Measurements from ENCODE around the gene PPY. TPM values are rescaled to one million over a fixed set of nuclear protein-coding genes. Genes with fewer than 3 reads are reported as not detected.
"Not testable (repeated sequence)": the region's sequence is repeated elsewhere in the genome, so short reads cannot be mapped to it uniquely, and the experiment has no call there.

The PPY gene
- total RNA-seq, 1 experiment from 2014 or later, result not detected

DNA sequence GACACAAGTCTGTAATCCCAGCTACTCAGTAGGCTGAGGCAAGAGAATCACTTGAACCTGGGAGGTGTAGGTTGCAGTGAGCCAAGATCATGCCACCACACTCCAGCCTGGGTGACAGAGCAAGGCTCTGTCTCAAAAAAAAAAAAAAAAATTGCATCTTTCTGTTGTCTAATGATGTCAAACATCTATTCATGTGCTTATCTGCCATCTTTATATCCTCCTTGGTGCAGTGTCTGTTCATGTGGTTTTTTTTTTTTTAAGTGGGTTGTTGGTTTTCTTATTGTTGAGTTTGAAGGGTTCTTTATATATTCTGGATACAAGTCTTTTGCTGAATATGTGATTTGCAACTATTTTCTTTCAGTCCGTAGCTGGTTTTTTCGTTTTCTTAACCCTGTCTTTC lies 29.2 kb upstream of the PPY start:
- not testable (repeated sequence) for H3K79me2 ChIP-seq (ENCODE audit: low read length); H3K27ac ChIP-seq (ENCODE audit: low read length); H3K4me1 ChIP-seq (ENCODE audit: low read length); H3K9me3 ChIP-seq (ENCODE audit: low read length); H3K36me3 ChIP-seq (ENCODE audit: insufficient read depth, low read length); H3K9ac ChIP-seq (ENCODE audit: low read length); H3K9me2 ChIP-seq (replicated peaks; ENCODE audit: insufficient read depth, low read length); H2AFZ ChIP-seq (ENCODE audit: low read length); H4K20me1 ChIP-seq (ENCODE audit: insufficient read depth, low read depth, low read length); H3K27me3 ChIP-seq (ENCODE audit: low read length); DNase-seq; H3K4me2 ChIP-seq (ENCODE audit: low read depth, low read length, poor library complexity, severe bottlenecking); H3K4me3 ChIP-seq (ENCODE audit: low read length)

DNA sequence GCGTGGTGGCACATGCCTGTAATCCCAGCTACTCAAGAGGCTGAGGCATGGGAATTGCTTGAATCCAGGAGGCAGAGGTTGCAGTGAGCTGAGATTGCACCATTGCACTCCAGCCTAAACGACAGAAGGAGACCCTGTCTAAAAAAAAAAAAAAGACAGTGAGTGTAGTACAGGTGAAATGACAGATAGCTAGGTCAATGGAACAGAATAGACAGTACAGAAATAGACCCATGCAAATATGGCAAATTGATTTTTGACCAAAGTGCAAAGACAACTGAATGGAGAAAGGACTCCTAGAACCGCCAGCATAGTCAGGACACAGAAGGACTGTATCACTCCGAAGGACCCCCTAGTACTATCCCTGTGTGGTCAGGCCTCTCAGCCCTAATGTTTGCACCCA lies 28.1 kb upstream of the PPY start:
- Histone ChIP-seq H3K4me1 (ENCODE audit: low read length) (no peaks in the 10 kb centered on the region), H3K27me3 (ENCODE audit: low read length) (no peaks in the 10 kb centered on the region), H4K20me1 (ENCODE audit: insufficient read depth, low read depth, low read length) (no peaks in the 10 kb centered on the region), H3K4me2 (ENCODE audit: low read depth, low read length, poor library complexity, severe bottlenecking) (no peak overlapping the region), H2AFZ (ENCODE audit: low read length) (no peak overlapping the region), H3K9ac (ENCODE audit: low read length) (no peak overlapping the region), H3K36me3 (ENCODE audit: insufficient read depth, low read length) (no peaks in the 10 kb centered on the region), H3K9me2 (replicated peaks; ENCODE audit: insufficient read depth, low read length) (no peaks in the 10 kb centered on the region), H3K27ac (ENCODE audit: low read length) (no peak overlapping the region), H3K9me3 (ENCODE audit: low read length) (no peaks in the 10 kb centered on the region), H3K79me2 (ENCODE audit: low read length) (no peaks in the 10 kb centered on the region), H3K4me3 (ENCODE audit: low read length) (no peak overlapping the region)
- DNase-seq, result no peak

DNA sequence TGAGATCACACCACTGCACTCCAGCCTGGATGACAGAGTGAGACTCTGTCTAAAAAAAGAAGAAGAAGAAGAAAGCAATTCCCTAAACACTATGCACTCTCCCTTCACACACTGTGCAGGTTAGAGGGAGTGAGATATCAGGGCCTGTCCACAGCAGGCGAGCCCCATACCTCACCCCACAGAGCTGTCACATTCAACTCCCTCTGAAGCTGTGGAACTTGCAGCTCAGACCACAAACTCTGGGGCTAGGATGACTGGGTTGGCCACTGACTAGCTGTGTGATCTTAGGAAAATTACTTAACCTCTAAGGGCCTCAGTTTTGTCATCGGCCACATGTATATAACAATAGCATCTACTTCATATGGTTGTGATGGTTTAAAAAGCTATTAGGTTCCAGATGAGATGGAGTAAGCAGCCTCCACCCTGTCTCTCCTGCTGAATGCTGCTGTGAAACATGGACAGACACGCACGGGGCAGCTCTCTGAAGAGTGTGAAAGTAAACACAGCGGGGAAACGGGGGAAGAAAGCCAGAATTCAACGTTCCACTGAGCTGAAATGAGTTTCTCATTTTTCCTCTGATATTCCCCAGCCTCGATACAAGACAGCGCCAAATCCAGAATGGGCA lies 25.1 kb upstream of the PPY start:
- no peaks in the 10 kb centered on the region for H3K9me2 ChIP-seq (replicated peaks; ENCODE audit: insufficient read depth, low read length)
- H3K4me2 ChIP-seq (ENCODE audit: low read depth, low read length, poor library complexity, severe bottlenecking), result no peak overlapping the region
- H3K36me3 ChIP-seq (ENCODE audit: insufficient read depth, low read length), result no peaks in the 10 kb centered on the region

DNA sequence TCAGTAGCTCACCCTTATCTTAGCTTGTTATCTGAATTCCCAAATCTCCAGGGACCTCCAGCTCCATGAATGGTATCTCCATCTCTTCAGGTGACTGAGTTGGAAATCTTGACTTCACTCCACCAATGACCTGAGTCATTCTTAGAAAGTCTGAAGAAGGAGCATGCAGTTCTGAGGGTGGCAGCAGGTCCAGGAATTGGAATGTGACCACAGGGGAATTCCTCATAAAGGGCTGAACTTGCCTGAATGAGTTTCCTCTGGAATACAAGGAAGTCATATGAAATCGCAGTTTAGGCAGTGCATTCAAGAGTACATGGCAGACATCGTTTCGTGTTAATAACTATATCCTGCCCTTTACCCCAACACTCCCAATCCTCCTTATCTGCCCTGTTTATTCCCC lies 24.0 kb upstream of the PPY start:
- H4K20me1 ChIP-seq (ENCODE audit: insufficient read depth, low read depth, low read length), result no peaks in the 10 kb centered on the region
- no peak overlapping the region for H3K4me3 ChIP-seq (ENCODE audit: low read length)
- no peaks in the 10 kb centered on the region for H3K4me1 ChIP-seq (ENCODE audit: low read length)
- H3K9ac ChIP-seq (ENCODE audit: low read length), result no peak overlapping the region
- no peak for DNase-seq
- H3K4me2 ChIP-seq (ENCODE audit: low read depth, low read length, poor library complexity, severe bottlenecking), result no peak overlapping the region
- no peaks in the 10 kb centered on the region for H3K36me3 ChIP-seq (ENCODE audit: insufficient read depth, low read length)
- no peak overlapping the region for H3K27ac ChIP-seq (ENCODE audit: low read length)
- H3K9me2 ChIP-seq (replicated peaks; ENCODE audit: insufficient read depth, low read length), result no peaks in the 10 kb centered on the region
- H2AFZ ChIP-seq (ENCODE audit: low read length), result no peak overlapping the region
- no peaks in the 10 kb centered on the region for H3K27me3 ChIP-seq (ENCODE audit: low read length)
- H3K79me2 ChIP-seq (ENCODE audit: low read length), result no peaks in the 10 kb centered on the region
- no peaks in the 10 kb centered on the region for H3K9me3 ChIP-seq (ENCODE audit: low read length)

More for the DNA sequence above, 25.1 kb upstream of the PPY start:
- Histone ChIP-seq H3K27me3 (ENCODE audit: low read length) (no peaks in the 10 kb centered on the region), H3K4me3 (ENCODE audit: low read length) (no peak overlapping the region), H3K27ac (ENCODE audit: low read length) (no peak overlapping the region), H3K9me3 (ENCODE audit: low read length) (no peaks in the 10 kb centered on the region), H3K79me2 (ENCODE audit: low read length) (no peaks in the 10 kb centered on the region), H4K20me1 (ENCODE audit: insufficient read depth, low read depth, low read length) (no peaks in the 10 kb centered on the region), H3K4me1 (ENCODE audit: low read length) (no peaks in the 10 kb centered on the region), H2AFZ (ENCODE audit: low read length) (no peak overlapping the region), H3K9ac (ENCODE audit: low read length) (no peak overlapping the region)
- DNase-seq, result no peak

DNA sequence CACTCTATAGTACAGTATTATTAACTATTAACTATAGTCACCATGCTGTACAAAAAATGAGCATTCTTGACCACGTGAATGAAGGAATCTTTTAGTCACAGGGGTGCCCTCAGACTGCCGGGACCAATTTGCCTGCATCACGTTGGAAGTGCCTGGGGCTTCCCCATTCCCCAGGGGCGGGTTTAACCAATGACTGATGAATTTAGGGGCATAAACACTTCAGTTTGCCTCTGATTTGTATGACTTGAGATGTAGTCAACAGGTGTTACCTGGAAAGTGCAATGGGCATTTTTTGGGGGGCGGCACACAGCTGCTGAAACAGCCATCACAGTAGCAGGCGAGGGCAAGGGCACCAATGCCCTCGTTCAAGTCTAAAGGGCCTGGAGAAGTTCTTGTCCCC lies 20.2 kb upstream of the PPY start:
- Histone ChIP-seq H3K9me3 (ENCODE audit: low read length) (no peaks in the 10 kb centered on the region), H3K4me2 (ENCODE audit: low read depth, low read length, poor library complexity, severe bottlenecking) (no peak overlapping the region), H3K27ac (ENCODE audit: low read length) (no peak overlapping the region), H3K4me3 (ENCODE audit: low read length) (no peak overlapping the region), H3K4me1 (ENCODE audit: low read length) (no peaks in the 10 kb centered on the region), H3K36me3 (ENCODE audit: insufficient read depth, low read length) (no peaks in the 10 kb centered on the region), H2AFZ (ENCODE audit: low read length) (no peak overlapping the region), H3K27me3 (ENCODE audit: low read length) (no peaks in the 10 kb centered on the region), H4K20me1 (ENCODE audit: insufficient read depth, low read depth, low read length) (no peaks in the 10 kb centered on the region), H3K79me2 (ENCODE audit: low read length) (no peaks in the 10 kb centered on the region), H3K9me2 (replicated peaks; ENCODE audit: insufficient read depth, low read length) (no peaks in the 10 kb centered on the region), H3K9ac (ENCODE audit: low read length) (no peak overlapping the region)
- DNase-seq, result no peak

DNA sequence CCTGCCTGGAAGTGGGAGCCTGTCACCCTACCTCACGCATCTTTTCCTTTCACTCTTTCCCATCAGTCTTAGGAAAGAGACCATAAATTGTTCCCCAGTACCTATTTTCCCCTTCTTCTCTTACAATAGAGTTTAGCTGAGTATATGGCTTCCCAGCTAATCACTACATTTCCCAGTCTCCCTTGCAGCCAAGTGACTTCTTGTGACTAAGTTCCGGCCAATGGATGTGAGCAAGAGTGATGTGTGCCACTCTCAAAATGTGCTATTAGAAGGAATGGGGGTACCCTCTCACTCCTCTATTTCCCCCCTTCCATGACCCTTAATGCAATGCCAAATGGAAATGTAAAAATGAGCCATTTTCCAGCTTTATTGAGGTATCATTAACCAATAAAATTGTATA lies 19.7 kb upstream of the PPY start:
- Histone ChIP-seq H3K9me3 (ENCODE audit: low read length) (no peaks in the 10 kb centered on the region), H3K27ac (ENCODE audit: low read length) (no peak overlapping the region), H3K9me2 (replicated peaks; ENCODE audit: insufficient read depth, low read length) (no peaks in the 10 kb centered on the region), H4K20me1 (ENCODE audit: insufficient read depth, low read depth, low read length) (no peaks in the 10 kb centered on the region), H3K36me3 (ENCODE audit: insufficient read depth, low read length) (no peaks in the 10 kb centered on the region), H3K4me2 (ENCODE audit: low read depth, low read length, poor library complexity, severe bottlenecking) (no peak overlapping the region), H3K79me2 (ENCODE audit: low read length) (no peaks in the 10 kb centered on the region), H2AFZ (ENCODE audit: low read length) (no peak overlapping the region), H3K9ac (ENCODE audit: low read length) (no peak overlapping the region), H3K27me3 (ENCODE audit: low read length) (no peaks in the 10 kb centered on the region), H3K4me1 (ENCODE audit: low read length) (no peaks in the 10 kb centered on the region), H3K4me3 (ENCODE audit: low read length) (no peak overlapping the region)
- DNase-seq, result no peak

GRCh38 chr17:43961292-43961691 lies 19.0 kb upstream of the PPY start:
- not testable (repeated sequence) for H3K36me3 ChIP-seq (ENCODE audit: insufficient read depth, low read length); H3K4me2 ChIP-seq (ENCODE audit: low read depth, low read length, poor library complexity, severe bottlenecking); H3K27me3 ChIP-seq (ENCODE audit: low read length); H3K9me3 ChIP-seq (ENCODE audit: low read length); H3K9ac ChIP-seq (ENCODE audit: low read length); H3K4me1 ChIP-seq (ENCODE audit: low read length); H4K20me1 ChIP-seq (ENCODE audit: insufficient read depth, low read depth, low read length); H3K9me2 ChIP-seq (replicated peaks; ENCODE audit: insufficient read depth, low read length); H3K79me2 ChIP-seq (ENCODE audit: low read length); H3K27ac ChIP-seq (ENCODE audit: low read length); H3K4me3 ChIP-seq (ENCODE audit: low read length); H2AFZ ChIP-seq (ENCODE audit: low read length)
- peak; percentile 54 for DNase-seq

DNA sequence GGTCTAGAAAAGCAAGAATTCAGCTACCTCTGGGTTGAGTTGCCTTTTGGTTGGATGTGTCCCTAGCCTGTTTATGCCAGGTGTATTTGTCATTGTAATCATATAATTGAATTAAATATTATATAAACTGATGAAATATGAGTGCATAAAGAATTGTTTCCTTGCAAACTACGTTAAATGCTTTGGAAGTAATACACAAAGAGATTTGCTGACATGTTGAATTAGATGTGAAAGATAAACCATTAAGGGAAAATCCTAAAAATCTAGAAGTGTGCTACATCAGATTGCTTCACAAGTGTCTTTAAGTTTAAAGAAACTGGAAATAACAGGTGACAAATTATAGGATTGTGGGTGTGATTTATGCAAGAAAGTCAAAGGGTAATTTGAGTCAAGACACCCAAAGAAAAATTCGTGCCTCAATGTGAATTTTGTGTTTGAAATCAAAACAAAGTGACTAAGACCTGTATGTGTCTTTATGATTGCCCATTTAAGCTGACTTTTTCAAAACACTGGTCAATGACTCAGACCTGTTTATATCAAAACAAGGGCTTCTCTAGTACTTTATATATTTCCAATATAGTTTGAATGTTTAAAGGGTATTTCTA lies 16.6 kb upstream of the PPY start:
- Histone ChIP-seq H3K27me3 (ENCODE audit: low read length) (no peaks in the 10 kb centered on the region), H4K20me1 (ENCODE audit: insufficient read depth, low read depth, low read length) (no peaks in the 10 kb centered on the region), H3K9me3 (ENCODE audit: low read length) (no peaks in the 10 kb centered on the region), H3K79me2 (ENCODE audit: low read length) (no peaks in the 10 kb centered on the region), H2AFZ (ENCODE audit: low read length) (no peak overlapping the region), H3K9me2 (replicated peaks; ENCODE audit: insufficient read depth, low read length) (no peaks in the 10 kb centered on the region), H3K36me3 (ENCODE audit: insufficient read depth, low read length) (no peaks in the 10 kb centered on the region), H3K27ac (ENCODE audit: low read length) (no peak overlapping the region), H3K9ac (ENCODE audit: low read length) (no peak overlapping the region), H3K4me2 (ENCODE audit: low read depth, low read length, poor library complexity, severe bottlenecking) (no peak overlapping the region), H3K4me3 (ENCODE audit: low read length) (no peak overlapping the region), H3K4me1 (ENCODE audit: low read length) (no peaks in the 10 kb centered on the region)
- no peak for DNase-seq

Measured in Karpas-422 (cell line).